Lung (tissue), 12 donors: ENCODE measurements around the gene PGR. TPM values are rescaled to one million over a fixed set of nuclear protein-coding genes. Genes with fewer than 3 reads are reported as not detected.

Source experiments
- ATAC-seq: fragments of 200-7000 bp; cut with Tn5 transposase; one replicate; pipeline ENCODE4 v1.9.1; 2020; ENCODE audit warnings: moderate number of reproducible peaks; ENCODE audit not compliant: insufficient read depth, low FRiP score
- DNase-seq, 3 donors: peaks; one replicate each; pipeline ENCODE4 v3.0.0-alpha.2; 2013 to 2017
- H3K27ac ChIP-seq, 2 donors: one replicate each; pipeline ENCODE4 v1.5.1; 2013; ENCODE audit warnings: mild to moderate bottlenecking in 2 of 2, moderate library complexity in 2 of 2, control low read depth in 1 of 2, inconsistent platforms in 1 of 2, low read depth in 1 of 2, low read length in 1 of 2
- H3K27me3 ChIP-seq, 3 donors: one replicate each; pipeline ENCODE4 v1.5.1; 2013; ENCODE audit warnings: low read length in 2 of 3; ENCODE audit not compliant: control insufficient read depth in 3 of 3, insufficient read depth in 3 of 3
- H3K36me3 ChIP-seq, 4 donors: one replicate each; pipeline ENCODE4 v1.5.1; 2013; ENCODE audit warnings: low read length in 4 of 4, mild to moderate bottlenecking in 1 of 4, moderate library complexity in 1 of 4; ENCODE audit not compliant: control insufficient read depth in 4 of 4, insufficient read depth in 4 of 4
- H3K4me1 ChIP-seq, 5 donors: one replicate each; pipeline ENCODE4 v1.5.1; 2013; ENCODE audit warnings: low read length in 5 of 5, mild to moderate bottlenecking in 2 of 5, moderate library complexity in 1 of 5; ENCODE audit not compliant: control insufficient read depth in 5 of 5, insufficient read depth in 5 of 5
- H3K4me3 ChIP-seq: one replicate; pipeline ENCODE4 v1.5.1; 2013; ENCODE audit warnings: mild to moderate bottlenecking, control low read depth, moderate library complexity
- H3K9ac ChIP-seq, 2 donors: one replicate each; pipeline ENCODE4 v1.5.1; 2013; ENCODE audit warnings: low read length in 2 of 2, control low read depth in 1 of 2; ENCODE audit not compliant: insufficient read depth in 1 of 2
- H3K9me3 ChIP-seq, 4 donors: one replicate each; pipeline ENCODE4 v1.5.1; 2013; ENCODE audit warnings: low read length in 3 of 4, mild to moderate bottlenecking in 1 of 4, moderate library complexity in 1 of 4; ENCODE audit not compliant: control insufficient read depth in 4 of 4, insufficient read depth in 3 of 4
- CTCF ChIP-seq: IDR thresholded peaks from 2 replicates; pipeline ENCODE4 v1.5.1; 2012; ENCODE audit warnings: mild to moderate bottlenecking; ENCODE audit errors: control extremely low read depth, extremely low read depth
- WGBS, 2 donors: extraction: QIAGEN DNeasy Blood & Tissue Kit; methylation state at CpG; one replicate each; pipeline ENCODE4 v1.1.7; 2013; 5-methylcytosine and 5-hydroxymethylcytosine counted together
- polyA plus RNA-seq, 2 donors: library from polyadenylated mRNA; stranded (reverse); fragments of 200-250 nt; gene quantifications; one replicate each; pipeline ENCODE4 v1.2.1, GENCODE V29; 2013
- total RNA-seq, 2 donors: library from RNA; depleted of rRNA in 1 of 2; stranded (reverse); fragments of >200 nt in 1 of 2; gene quantifications; one replicate each; pipeline ENCODE4 v1.2.1, GENCODE V29; 2014 to 2021
- donor health status: control.
- donor health status: control.
- donor health status: Bipolar disorder and iron deficiency.
- donor health status: healthy.
- donor health status: DM: yes; HTN: yes; CAD: no.

The PGR gene
- total and polyA plus RNA-seq, 4 donors, result 0.16 to 8.8 (median 1.3) TPM

- peak overlapping the region in 1 of 2 donors; percentile 16 for H3K27ac ChIP-seq
- H3K4me3 ChIP-seq, result no peak overlapping the region
- H3K9ac ChIP-seq, result no peak overlapping the region
- no peak for TF ChIP-seq CTCF
- peaks cover 0 to 30% (median 4%) of the 10 kb centered on the region in 5 donors for H3K4me1 ChIP-seq
- peak in 2 of 3 donors; percentile 76 to 78 for DNase-seq
- ATAC-seq, result no peak
- H3K9me3 ChIP-seq, result no peaks in the 10 kb centered on the region
- no peaks in the 10 kb centered on the region for H3K27me3 ChIP-seq
- no peaks in the 10 kb centered on the region for H3K36me3 ChIP-seq
Observed at GRCh38 chr11:101104716-101105115, 24.9 kb downstream of the PGR start.

DNA sequence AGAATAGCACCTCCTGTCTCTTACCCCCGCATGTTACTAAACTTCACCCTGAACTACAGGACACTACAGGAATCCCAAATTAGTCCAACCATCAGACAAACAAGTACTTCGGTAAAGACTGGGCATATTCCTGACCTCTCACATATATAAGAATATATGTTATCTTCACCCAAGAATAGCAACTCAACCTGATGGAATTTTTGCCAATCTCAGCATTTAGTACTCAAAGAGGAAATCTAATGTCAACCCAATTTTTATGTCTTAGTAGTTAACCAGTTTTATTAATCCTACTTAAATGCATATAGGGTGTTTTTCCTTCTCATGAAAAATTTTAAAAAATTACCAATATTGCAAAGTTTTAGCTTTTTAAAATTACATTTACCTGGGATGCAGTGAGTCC is 26.2 kb downstream of the PGR start:
- H3K36me3 ChIP-seq, result no peaks in the 10 kb centered on the region
- no peaks in the 10 kb centered on the region for H3K27me3 ChIP-seq
- H3K9me3 ChIP-seq, result no peaks in the 10 kb centered on the region
- no peak for ATAC-seq
- H3K27ac ChIP-seq, result no peak overlapping the region
- peaks cover 0 to 30% (median 8%) of the 10 kb centered on the region in 5 donors for H3K4me1 ChIP-seq
- TF ChIP-seq CTCF, result no peak
- DNase-seq, result no peak
- H3K4me3 ChIP-seq, result no peak overlapping the region
- H3K9ac ChIP-seq, result no peak overlapping the region
- 90 to 93% methylated on average over 2 of the region's 2 CpGs for WGBS, 2 donors

DNA sequence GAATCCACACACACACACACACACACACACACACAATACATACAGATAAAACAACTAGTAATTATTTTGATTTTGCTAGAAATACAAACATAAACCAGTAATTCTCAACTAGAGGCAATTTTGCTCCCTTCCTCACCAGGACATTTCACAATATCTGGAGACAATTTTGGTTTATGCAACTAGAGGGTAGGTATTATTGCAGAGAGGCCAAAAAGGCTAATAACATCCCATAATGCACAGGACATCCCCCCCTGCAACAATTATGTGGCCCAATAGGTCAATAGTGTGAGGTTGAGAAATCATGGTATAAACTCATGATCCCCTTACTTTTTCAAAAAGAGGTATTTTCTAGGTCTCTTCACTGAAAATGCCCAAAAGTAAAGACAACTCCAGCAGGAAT is 29.0 kb downstream of the PGR start:
- no peak for DNase-seq
- TF ChIP-seq CTCF, result no peak
- Histone ChIP-seq H3K9me3 (no peaks in the 10 kb centered on the region), H3K4me1 (peaks cover 0 to 30% (median 10%) of the 10 kb centered on the region in 5 donors), H3K36me3 (no peaks in the 10 kb centered on the region), H3K27me3 (no peaks in the 10 kb centered on the region), H3K27ac (no peak overlapping the region), H3K9ac (no peak overlapping the region), H3K4me3 (no peak overlapping the region)
- no peak for ATAC-seq

DNA sequence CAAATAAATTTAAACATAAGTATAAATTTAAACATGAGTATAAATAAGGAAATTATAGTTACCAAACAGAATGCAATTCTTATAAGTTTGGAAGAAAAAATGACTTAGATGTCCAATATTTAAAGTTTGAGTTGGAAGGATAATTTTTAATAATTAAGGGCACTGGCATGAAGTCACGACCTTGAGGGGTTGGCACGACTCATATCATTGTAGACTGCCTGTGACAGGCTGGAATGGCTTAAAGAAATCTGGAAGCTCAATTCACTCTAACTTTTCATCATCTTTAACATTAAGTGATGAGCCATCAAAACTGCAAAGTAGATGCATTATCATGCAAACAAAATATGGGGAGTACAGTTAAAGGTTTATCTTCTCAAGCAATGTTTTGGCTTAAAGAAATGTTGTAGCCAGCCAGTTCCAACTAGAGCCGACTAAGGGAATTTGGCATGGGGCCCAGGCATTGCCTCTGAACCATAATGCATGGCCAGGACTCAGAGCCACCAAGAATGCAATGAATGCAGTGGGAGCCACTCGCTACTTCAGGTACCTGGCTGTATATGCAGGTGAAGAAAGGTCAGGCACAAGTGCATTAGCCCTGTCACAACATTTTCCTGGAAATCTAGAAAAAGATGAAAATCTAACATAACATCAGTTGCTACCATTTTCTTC is 33.4 kb downstream of the PGR start:
- no peaks in the 10 kb centered on the region for H3K36me3 ChIP-seq
- no peak overlapping the region for H3K9ac ChIP-seq
- H3K27ac ChIP-seq, result no peak overlapping the region
- 59 to 73% methylated on average over 4 of the region's 4 CpGs for WGBS, 2 donors
- no peak for TF ChIP-seq CTCF
- H3K27me3 ChIP-seq, result no peaks in the 10 kb centered on the region
- ATAC-seq (no peak), DNase-seq (peak; percentile 45 to 66 (median 52))
- H3K4me1 ChIP-seq, result peaks cover 0 to 11% (median 2%) of the 10 kb centered on the region in 5 donors
- no peaks in the 10 kb centered on the region for H3K9me3 ChIP-seq
- H3K4me3 ChIP-seq, result no peak overlapping the region
